Hepatic stellate cell (primary cell): ENCODE data around the gene BRD7.
"Not testable (repeated sequence)": the region's sequence is repeated elsewhere in the genome, so short reads cannot be mapped to it uniquely, and the experiment has no call there.

Experiments
- DNase-seq: peaks from one replicate; pipeline ENCODE4 v3.0.0; 2011; ENCODE audit warnings: low spot score

BRD7 gene

DNA sequence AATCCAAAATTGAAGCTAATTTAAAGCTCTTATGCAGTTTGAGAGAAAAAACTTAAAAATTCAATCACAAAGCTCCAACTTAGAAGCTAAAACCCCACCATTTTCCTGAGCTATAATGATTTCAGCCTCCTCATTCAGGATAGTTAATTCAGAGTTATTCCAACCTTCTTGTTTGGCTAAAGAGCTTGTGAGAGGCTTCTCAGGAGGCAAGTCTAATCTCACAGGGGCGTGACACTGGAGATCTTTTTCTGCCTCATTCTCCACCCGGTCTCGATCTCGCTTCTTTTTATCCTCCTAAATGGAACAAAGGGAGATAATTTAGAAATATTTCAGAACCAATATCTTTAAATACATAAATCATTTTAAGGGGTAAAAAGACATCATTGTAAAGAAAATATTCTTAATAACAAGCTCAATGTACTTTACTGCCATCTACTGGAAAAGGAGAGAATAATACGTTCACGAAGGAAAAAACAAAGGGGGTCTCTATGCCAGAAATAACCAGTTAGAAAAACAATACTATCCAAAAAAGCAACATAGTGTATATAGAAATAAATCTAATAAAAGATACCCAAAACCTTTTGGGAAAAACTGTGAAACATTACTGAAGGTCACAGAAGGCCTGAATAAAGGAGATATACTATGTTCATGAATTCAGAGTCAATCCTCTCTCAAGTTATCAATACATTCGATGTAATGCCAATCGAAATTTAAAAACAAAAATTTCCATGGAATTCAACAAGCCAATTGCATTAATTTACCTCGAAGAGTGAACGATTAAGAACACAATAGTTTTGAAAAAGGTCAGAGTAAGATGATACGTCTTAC is 13.9 kb downstream of the BRD7 start:
- no peak for DNase-seq

DNA sequence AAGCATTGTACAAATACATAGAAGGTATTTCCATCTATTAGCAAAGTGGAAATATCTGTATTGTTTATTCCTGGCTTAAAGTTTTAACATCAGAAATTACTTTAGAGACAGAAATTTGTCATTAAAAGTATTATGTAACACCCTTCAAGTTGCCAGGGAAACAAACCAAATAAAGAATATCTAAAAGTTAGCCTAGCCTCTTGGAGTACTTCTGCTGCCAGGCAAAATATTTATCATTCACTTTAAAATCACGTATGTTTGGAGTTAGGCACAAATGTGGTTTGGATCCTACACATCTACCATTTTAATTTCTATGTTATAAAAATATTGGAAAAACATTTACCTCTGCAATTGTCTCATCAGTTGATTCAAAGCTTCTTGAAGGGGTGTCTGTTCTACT is 14.7 kb downstream of the BRD7 start:
- no peak for DNase-seq

DNA sequence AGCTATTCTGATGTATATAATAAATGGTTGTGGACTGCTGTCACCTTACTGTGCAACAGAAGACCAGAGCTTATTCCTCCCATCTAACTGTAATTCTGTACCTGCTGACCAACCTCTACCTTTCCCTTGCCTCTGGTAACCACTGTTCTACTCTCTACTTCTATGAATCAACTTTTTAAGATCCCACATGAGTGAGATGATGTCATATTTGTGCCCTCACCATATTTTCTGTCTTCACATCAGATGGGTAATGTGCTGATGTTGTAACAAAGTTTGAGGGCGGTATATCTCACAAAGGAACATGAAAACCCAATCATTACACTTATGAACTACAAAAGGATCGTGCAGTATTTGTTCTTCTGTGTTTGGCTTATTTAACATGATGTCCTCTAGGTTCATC is 16.8 kb downstream of the BRD7 start:
- no peak for DNase-seq

DNA sequence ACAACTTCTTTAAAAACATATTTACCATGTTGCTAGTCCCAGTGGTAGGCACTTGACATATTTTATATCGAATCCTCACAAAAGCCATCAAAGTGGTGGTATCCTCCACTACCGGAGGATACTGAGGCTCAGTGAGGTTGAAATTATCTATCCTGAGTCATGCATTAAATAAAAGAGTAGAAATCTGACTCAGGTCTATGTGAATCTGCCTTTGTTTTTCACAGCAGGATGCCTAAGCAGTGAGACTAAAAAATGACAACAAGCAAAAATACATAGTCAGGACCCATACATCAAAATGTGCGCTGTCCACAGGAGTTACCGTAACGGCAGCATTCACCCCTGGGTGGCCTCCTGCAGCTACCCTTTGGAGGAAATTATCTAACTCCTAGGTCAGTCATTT is 17.7 kb downstream of the BRD7 start:
- DNase-seq, result no peak

DNA sequence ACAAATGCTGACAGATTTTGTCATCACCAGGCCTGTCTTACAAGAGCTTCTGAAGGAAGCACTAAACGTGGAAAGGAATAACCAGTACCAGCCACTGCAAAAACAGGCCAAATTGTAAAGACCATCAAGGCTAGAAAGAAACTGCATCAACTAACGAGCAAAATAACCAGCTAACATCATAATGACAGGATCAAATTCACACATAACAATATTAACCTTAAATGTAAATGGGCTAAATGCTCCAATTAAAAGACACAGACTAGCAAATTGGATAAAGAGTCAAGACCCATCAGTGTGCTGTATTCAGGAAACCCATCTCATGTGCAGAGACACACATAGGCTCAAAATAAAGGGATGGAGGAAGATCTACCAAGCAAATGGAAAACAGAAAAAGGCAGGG is 23.6 kb downstream of the BRD7 start:
- DNase-seq, result not testable (repeated sequence)

DNA sequence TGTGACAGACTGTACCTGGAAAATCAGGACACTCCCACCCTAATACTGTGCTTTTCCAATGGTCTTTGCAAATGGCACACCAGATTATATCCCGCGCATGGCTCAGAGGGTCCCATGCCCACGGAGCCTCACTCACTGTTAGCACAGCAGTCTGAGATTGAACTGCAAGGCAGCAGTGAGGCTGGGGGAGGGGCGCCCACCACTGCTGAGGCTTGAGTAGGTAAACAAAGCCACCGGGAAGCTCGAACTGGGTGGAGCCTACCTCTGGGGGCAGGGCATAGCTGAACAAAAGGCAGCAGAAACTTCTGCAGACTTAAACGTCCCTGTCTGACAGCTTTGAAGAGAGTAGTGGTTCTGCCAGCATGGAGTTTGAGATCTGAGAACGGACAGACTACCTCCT is 25.2 kb downstream of the BRD7 start:
- DNase-seq, result not testable (repeated sequence)

DNA sequence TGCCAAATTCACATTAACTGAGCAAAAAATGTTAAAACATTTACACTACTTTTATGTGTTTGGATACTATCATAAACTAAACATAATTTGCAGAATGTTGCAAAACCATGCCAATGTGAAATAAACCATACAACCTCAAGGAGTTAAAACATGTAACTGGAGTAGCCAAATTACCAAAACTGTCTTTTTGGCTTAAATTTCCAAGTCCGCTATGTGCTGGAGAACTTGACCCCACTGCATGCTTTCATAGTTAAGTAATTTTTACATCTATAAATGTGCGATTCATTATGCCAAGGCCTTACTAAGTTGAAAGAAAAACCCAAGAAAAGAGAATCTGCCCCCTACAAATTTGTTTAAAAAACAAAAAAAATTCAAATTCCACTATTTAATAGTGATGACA is 28.2 kb downstream of the BRD7 start:
- no peak for DNase-seq

DNA sequence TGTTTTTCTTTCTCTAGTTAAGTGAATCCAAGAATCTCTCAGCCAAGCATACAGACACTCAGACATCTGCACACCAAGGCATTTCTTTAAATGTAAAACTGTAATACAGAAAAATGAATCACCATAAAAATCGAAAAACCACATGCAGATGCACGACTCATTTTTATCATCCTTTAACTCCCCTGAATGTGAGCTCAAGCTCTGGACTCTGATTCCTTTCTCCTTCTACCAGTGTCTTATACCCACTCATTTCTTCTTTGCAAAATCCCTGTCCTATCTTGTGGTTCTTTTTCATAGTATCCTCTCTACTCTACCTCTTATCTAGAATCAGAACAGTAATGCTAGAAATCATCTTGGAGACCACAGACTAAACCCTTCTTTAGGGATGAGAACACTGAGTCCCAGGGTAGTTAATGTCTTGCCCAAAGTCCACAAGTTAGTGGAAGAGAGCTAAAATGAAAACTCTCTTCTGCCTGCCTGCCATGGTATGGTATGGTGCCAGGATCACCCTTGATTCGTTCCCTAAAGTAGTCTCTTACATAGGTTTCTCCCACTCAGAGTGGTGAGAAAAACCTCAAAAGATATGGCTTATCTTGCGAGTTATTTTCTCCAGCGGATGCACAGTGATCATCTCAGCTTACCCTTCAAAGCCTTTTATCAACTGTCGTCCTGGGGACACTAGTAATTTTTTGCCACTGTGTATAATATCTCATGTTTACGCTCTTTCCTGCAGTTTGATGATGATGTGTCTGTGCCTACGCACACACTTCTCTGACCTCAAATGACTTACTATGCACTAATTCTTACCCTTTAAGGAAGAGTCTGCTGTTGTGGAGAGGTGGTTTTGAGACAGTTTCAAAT is 30.2 kb downstream of the BRD7 start:
- DNase-seq, result no peak

DNA sequence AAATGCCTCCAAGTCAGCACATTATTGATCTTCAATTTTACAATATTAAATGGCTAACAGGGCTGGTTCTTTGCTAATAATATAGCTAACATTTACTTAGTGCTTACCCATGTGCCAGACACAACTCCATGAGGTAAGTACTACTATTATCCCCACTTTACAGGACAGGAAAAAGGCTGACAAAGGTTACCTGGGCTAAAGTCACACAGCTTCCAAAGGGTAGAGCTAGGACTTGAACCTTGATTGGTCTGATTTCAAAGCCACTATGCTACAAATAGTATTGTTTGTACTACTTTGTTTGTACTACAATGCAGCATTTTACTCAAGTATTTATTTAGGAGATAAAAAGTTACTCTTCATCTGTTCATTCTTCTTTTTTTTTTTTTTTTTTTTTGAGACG is 31.9 kb downstream of the BRD7 start:
- DNase-seq, result no peak

DNA sequence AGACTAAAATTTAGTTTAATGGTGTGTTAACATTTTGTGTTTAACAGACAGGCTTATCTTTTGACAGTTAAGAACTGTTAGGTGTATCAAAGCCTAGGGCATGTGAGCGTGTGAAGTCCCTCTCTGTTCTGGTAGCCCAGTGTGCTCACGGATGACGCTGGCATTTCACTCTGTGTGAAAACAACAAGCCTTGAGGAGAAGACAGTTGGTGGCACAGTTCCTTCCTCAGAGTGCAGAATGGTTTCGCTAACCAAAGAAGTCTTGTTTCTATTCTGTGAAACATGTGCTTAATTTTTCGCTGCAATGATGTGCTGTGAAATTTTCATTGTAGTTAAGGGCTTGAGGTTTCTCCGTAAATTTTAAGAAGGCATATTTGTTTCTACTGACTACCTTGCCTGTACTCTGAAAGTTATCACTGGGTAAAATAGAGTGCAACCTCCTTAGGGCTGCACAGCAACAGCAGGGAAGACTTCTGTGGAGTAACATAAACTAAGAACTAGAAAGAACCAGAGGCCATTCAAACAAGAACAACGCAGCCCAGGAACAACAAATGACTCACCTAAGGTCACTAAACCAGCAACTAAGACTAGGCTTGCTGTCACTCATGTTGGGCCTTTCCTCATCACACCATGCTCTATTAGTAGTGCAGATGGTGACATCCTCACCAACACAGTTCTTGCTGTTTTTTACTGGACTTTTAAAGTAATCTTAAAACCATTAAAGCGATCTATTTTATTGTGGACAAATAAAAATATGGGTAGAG is 33.4 kb downstream of the BRD7 start:
- no peak for DNase-seq

DNA sequence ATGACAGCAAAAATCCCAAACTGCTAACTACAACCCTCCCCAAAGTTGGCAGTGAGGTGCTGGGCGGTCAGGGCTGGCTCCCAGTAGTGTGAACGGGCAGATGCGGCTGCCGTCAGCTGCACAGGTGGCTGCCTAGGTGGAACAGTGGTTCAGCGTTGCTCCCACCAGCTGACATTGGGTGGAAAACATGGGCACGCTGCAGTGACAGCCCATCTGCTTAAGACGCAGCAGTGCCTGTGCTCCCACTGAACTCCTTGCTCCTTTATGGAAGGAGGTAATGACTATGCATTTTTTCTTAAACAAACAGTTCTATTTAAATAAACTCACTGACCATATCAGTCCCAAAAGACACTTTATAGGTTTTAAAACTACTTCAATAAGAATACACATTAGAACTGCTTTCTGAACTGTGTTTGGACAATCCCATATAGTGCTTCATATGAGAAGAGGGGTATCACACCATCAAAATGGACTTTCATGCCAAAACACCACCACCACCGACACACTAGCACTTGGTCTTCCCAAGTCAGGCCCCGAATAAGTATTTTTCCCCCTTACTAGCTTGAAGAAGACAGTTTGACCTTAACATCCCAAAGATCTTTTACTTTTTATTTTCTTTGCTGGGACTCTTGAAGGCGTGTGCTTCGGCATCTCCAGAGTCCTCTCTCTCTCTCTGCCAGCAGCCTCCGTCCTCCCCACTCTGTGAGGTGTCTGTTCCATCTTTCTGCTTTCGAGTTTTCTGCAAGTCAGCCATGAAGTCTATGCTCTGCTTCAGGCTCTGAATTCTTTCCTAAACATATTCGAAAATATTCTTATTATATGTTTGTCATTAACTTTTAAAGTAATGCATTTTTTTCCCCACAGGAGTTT is 34.4 kb downstream of the BRD7 start:
- no peak for DNase-seq

DNA sequence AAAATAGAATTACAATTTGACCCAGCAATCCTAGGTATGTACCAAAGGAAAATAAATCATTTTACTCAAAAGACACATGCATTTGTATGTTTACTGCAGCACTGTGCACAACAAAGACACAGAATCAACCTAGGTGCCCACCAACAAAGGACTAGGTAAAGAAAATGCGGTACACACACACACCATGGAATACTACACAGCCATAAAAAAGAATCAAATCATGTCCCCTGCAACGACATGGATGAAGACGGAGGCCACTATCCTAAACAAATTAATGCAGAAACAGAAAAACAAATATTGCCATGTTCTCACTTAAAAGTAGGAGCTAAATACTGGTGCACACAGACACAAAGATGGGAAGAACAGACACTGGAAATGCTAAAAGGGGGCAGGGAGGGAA is 36.2 kb downstream of the BRD7 start:
- DNase-seq, result no peak

DNA sequence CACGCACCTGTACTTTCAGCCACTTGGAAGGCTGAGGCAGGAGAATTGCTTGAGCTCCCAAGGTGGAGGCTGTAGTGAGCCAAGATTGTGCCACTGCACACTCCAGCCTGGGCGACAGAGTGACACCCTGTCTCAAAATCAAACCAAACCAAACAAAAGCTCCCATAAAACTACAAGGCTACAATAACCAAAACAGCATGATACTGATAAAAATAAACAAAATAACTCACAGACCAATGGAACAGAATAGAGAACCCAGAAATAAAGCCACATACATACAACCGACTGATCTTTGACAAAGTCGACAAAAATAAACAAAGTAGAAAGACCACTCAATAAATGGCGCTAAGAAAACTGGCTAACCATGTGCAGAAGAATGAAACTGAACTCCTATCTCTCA is 37.2 kb downstream of the BRD7 start:
- no peak for DNase-seq

DNA sequence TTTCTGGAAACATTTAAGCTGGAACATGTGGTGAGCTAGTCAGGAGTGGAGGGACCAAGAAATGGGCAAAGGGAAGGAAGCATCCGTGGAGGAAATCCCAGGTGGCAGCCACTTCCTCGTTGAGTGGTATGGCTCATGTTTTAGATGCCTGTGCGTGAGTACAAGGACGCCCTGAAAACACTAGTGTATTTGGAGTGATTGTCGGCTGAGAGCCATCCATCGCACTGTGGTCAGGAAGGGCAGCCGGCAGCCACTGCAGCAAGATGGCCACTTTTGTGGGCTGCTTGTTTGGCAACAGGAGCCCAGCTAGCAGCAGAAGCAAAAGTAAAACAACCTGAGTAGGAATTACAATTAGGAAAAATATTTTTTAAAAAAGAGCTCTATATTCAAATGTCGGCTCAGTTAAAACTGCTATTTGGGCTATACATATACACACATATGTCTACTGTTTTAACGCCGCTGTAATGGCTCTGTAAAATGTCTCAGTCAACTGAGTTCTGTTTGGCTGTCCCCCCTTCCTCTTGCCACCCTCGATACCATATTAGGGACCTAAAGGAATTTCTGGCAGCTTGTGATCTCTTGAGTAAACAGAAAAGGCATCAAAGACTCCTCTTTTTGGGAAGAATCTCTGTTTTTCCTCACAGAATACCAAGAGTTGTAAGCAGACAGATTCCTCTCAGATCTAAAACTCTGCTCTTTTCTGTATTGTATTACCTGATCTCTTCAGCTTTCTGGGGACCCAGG is 39.2 kb downstream of the BRD7 start:
- no peak for DNase-seq

DNA sequence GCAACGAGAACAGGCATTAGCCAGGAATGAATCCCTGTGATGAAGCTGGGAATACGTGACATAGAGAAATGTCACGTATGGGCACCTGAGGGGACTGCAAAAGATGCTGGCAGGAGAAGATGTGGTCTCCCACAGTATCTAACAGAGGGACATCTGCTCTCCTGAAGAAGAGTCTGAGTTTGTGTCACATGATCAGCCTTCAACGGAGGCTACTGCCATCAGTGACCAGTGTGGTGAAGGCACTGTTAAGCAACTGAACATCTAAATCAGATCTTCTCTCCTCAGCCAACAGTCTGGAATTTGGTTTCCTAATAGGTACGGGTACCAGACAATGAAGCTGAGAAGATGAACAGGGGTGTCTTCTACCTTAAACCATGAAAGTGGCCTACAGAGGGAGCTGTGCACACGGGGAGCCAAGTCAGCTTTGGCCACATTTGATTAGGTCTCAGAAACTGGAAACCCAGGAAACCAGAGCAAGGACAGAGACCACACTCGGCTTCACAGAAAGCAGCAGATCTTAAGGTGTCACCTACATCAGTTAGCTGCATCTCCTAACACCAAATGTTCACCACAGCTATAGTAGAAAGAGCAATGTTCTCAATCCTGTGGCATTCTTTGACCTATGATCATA is 41.8 kb downstream of the BRD7 start:
- no peak for DNase-seq

DNA sequence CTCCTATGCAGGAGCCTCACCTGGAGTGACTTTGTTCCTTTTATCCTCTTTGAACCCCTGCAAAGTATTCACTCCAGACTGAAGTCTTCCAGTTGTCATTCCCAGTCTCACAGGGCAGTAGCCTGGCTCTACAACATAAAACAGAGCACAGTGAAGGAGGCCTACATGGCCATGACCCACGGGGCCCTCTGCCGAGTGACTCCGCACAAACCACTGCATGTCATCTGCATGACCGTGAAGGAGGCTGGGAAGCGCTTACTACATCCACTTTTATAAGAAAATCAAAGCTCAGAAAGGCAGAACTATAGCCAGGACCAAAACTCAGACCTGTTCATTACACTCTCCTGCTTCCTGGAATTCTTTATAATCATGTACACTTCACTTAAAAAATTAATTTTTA is 42.5 kb downstream of the BRD7 start:
- no peak for DNase-seq

DNA sequence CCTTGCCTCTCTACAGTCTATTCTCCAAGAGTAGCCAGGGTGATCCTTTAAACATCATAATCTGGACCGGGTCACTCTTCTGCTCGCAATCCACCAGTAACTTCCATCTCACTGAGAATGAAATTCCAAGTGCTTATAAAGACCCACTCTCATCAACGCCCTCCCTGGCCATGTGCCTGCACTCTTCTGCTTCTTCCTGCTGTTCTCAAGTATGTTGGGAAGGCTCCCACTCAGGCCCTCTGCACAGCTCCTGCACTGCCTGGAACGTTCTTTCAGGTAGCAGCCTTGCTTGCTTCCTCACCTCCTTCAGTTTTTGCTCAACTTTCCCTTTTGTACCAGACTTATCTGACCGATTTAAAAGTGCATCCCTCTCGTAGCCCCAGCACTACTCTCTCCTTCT is 44.4 kb downstream of the BRD7 start:
- no peak for DNase-seq

DNA sequence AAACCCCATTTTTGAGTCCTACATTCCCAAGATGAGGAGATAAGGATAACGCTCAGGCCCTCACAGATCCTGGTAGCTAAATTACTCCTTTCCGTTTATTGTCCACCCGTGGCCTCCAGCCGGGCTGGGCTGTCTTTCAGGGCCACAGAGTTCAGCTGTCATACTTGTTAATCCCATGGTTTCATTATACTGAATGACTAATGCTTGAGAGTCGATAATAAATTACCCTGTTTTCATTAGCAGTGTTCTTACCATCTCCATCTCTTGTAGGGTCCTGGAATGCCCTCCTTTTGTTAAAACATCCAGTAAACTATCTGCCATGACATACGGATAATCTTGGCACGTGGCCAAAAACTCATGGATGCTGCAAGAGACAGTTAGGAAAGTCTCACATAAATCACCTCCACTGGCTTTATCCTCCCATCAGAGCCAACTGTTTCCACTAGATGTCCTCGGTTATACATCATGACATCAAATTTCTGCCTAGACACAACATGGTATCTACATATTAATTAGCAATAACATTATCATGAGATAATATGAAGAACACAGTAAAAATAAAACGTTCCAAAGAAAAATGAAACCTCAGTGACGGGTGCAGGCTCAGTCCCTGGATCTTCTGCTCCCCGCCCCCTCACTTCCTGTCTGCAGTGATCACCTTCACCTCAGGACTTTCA is 45.3 kb downstream of the BRD7 start:
- no peak for DNase-seq

DNA sequence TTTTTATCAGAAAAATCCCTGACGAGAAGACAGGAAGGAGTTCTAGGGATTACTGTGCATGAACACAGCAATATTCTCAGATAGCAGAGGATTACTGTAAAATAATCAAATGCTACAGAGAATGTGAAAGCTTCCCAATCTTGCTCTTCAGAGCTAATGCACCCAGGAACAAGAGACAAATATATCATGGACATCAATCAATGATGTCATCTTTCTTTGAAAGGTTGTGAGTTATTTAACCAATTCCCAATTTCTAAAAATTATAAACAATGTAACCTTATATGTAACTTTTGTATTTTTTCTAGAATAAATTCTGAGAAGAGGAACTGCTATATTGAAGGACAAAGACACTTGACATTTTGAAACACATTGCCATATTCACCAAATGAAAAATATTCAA is 46.5 kb downstream of the BRD7 start:
- no peak for DNase-seq

DNA sequence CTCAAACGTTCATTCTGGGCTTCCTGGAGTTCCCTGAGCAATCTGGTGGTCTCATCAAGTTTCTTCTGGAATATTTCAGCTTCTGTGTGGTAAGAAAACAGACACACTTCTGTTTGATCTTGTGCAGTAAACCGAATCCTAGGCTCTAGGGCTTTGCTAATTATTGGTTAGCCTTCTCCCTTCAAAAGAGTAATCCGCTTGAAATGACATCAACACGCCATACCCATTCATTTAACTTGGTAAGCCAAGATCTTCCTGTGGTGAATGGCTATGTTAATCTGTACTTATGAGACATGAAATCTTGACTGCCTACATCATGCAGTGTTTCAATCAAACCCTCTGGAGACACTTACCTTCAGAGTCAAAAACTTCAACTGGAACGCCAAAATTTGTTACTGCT is 48.5 kb downstream of the BRD7 start:
- DNase-seq, result no peak
